WTC11 (cell line): ENCODE data around the gene ABCD3. TPM values are rescaled to one million over a fixed set of nuclear protein-coding genes. Genes with fewer than 3 reads are reported as not detected.

Source experiments
- ATAC-seq: fragments of 200-7000 bp; cut with Tn5 transposase; 2 replicates; pipeline ENCODE4 v1.10.0; 2021; ENCODE audit warnings: mild to moderate bottlenecking, moderate library complexity
- CTCF ChIA-PET: fragments of 300-600 bp; sonication (Branson Sonifier 250); formaldehyde crosslinking; loops from one replicate; lab custom pipeline; 2021; ENCODE audit warnings: antibody characterized with exemption; lab: Charles Lee
- POLR2A ChIA-PET: fragments of 350-600 bp; sonication (Branson Sonifier 250); formaldehyde crosslinking; loops from one replicate; lab custom pipeline; 2021; ENCODE audit warnings: antibody characterized with exemption; lab: Charles Lee
- DNase-seq: peaks from one replicate; pipeline ENCODE4 v3.0.0; 2021; ENCODE audit warnings: low spot score
- H3K27ac Mint-ChIP-seq: 2 replicates; pipeline ENCODE4 v1.8.0; 2021; ENCODE audit warnings: mixed read lengths
- H3K27me3 Mint-ChIP-seq: 2 replicates; pipeline ENCODE4 v1.8.0; 2021; ENCODE audit warnings: low read depth, mild to moderate bottlenecking, moderate library complexity, mixed read lengths
- H3K36me3 Mint-ChIP-seq: 2 replicates; pipeline ENCODE4 v1.8.0; 2021; ENCODE audit warnings: mixed read lengths
- H3K4me1 Mint-ChIP-seq: 2 replicates; pipeline ENCODE4 v1.8.0; 2022; ENCODE audit warnings: mixed read lengths
- H3K4me3 Mint-ChIP-seq: 2 replicates; pipeline ENCODE4 v1.8.0; 2021; ENCODE audit warnings: mild to moderate bottlenecking, moderate library complexity, mixed read lengths
- H3K9me3 Mint-ChIP-seq: 2 replicates; pipeline ENCODE4 v1.8.0; 2021; ENCODE audit warnings: mixed read lengths
- ARID4B ChIP-seq: sonication (generic); formaldehyde crosslinking; IDR thresholded peaks from 2 replicates; pipeline ENCODE4 v1.8.0; 2023; ENCODE audit warnings: missing genetic modification reagents, mild to moderate bottlenecking, borderline replicate concordance
- ATF1 ChIP-seq: sonication (generic); formaldehyde crosslinking; IDR thresholded peaks from 2 replicates; pipeline ENCODE4 v1.8.1; 2023; ENCODE audit warnings: mild to moderate bottlenecking, moderate library complexity, missing genetic modification reagents
- ATF6 ChIP-seq: sonication (generic); formaldehyde crosslinking; IDR thresholded peaks from 2 replicates; pipeline ENCODE4 v1.8.1; 2023; ENCODE audit warnings: mild to moderate bottlenecking, missing genetic modification reagents
- E2F1 ChIP-seq: sonication (generic); formaldehyde crosslinking; IDR thresholded peaks from 2 replicates; pipeline ENCODE4 v1.8.0; 2022; ENCODE audit warnings: mild to moderate bottlenecking, missing genetic modification reagents
- E2F4 ChIP-seq: sonication (generic); formaldehyde crosslinking; IDR thresholded peaks from 2 replicates; pipeline ENCODE4 v1.8.1; 2022; ENCODE audit warnings: low read depth, mild to moderate bottlenecking, moderate library complexity, missing genetic modification reagents, borderline replicate concordance
- EMX1 ChIP-seq: fragments of 250-450 bp; sonication (Bioruptor Pico); IDR thresholded peaks from 2 replicates; pipeline ENCODE4 v1.8.0; 2021; ENCODE audit warnings: mild to moderate bottlenecking
- ESRRA ChIP-seq: sonication (generic); formaldehyde crosslinking; IDR thresholded peaks from 2 replicates; pipeline ENCODE4 v1.8.1; 2022; ENCODE audit warnings: mild to moderate bottlenecking, missing genetic modification reagents, borderline replicate concordance
- ETV6 ChIP-seq: sonication (generic); formaldehyde crosslinking; IDR thresholded peaks from 2 replicates; pipeline ENCODE4 v1.8.1; 2022; ENCODE audit warnings: mild to moderate bottlenecking, missing genetic modification reagents
- GTF2I ChIP-seq: fragments of 250-450 bp; sonication (Bioruptor Pico); conservative IDR thresholded peaks from 2 replicates; pipeline ENCODE4 v1.4.0; 2021; ENCODE audit warnings: mild to moderate bottlenecking
- MXD4 ChIP-seq: fragments of 250-450 bp; sonication (Bioruptor Pico); IDR thresholded peaks from 2 replicates; pipeline ENCODE4 v1.8.0; 2021; ENCODE audit warnings: mild to moderate bottlenecking, moderate library complexity, borderline replicate concordance
- SMAD3 ChIP-seq: sonication (generic); formaldehyde crosslinking; IDR thresholded peaks from 2 replicates; pipeline ENCODE4 v1.8.0; 2022; ENCODE audit warnings: missing genetic modification reagents, mild to moderate bottlenecking, borderline replicate concordance
- SMAD4 ChIP-seq: sonication (generic); formaldehyde crosslinking; IDR thresholded peaks from 2 replicates; pipeline ENCODE4 v1.8.0; 2022; ENCODE audit warnings: mild to moderate bottlenecking, missing genetic modification reagents
- SOX15 ChIP-seq: fragments of 250-450 bp; sonication (Bioruptor Pico); IDR thresholded peaks from 2 replicates; pipeline ENCODE4 v1.9.0; 2021; ENCODE audit warnings: mild to moderate bottlenecking
- SP1 ChIP-seq: sonication (generic); formaldehyde crosslinking; conservative IDR thresholded peaks from 2 replicates; pipeline ENCODE4 v1.8.1; 2022; ENCODE audit warnings: missing genetic modification reagents
- ZNF121 ChIP-seq: sonication (generic); formaldehyde crosslinking; IDR thresholded peaks from 2 replicates; pipeline ENCODE4 v1.8.0; 2023; ENCODE audit warnings: missing genetic modification reagents
- ZNF317 ChIP-seq: sonication (generic); formaldehyde crosslinking; IDR thresholded peaks from 2 replicates; pipeline ENCODE4 v1.8.1; 2023; ENCODE audit warnings: low read depth, mild to moderate bottlenecking, moderate library complexity, missing genetic modification reagents, borderline replicate concordance
- ZNF396 ChIP-seq: fragments of 250-450 bp; sonication (Bioruptor Pico); IDR thresholded peaks from 2 replicates; pipeline ENCODE4 v1.8.0; 2021; ENCODE audit warnings: mild to moderate bottlenecking, moderate library complexity, borderline replicate concordance
- total RNA-seq: library from RNA; stranded (reverse); gene quantifications from 3 replicates; pipeline ENCODE4 v1.2.3, GENCODE V29; 2021
- TF ChIP-seq, protein P1 (sequence below): fragments of 250-450 bp; sonication (Bioruptor Pico); IDR thresholded peaks from 2 replicates; pipeline ENCODE4 v1.9.0; 2021; ENCODE audit warnings: mild to moderate bottlenecking, borderline replicate concordance
- TF ChIP-seq, protein P2 (sequence below): sonication (generic); formaldehyde crosslinking; IDR thresholded peaks from 2 replicates; pipeline ENCODE4 v1.8.1; 2022; ENCODE audit warnings: mild to moderate bottlenecking, moderate library complexity, missing genetic modification reagents
- TF ChIP-seq, protein P3 (sequence below): sonication (generic); formaldehyde crosslinking; IDR thresholded peaks from 2 replicates; pipeline ENCODE4 v1.8.1; 2022; ENCODE audit warnings: mild to moderate bottlenecking, missing genetic modification reagents, moderate library complexity, borderline replicate concordance

Gene ABCD3
- total RNA-seq, 1 experiment from 2014 or later: 27.2 TPM

DNA sequence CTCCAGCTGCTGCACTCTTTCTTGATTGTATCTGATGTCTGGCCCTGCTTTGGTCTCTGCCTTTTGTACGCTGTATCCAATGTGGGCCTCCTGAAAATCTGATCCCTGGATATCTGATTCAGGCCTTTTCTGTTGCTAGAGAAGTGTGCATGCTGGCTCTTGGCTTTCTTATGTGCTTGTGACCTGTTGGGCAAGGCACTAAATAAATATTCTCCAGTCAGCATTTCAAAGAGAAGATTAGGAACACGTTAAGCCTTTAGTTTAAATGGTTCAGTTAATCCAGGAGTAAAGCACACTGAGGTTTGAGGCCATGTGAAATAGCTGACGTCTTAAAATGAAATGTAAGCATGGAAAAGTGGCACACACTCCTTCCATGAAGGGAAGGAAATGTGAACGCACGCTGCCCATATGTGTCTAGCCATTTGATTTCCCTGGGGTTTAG is 132.6 kb downstream of the ABCD3 start:
- CTCF ChIA-PET: interaction anchor here (2.3 kb wide), 1 partner anchor 8 kb away, joined by 6 read pairs; the partner anchor contains the start of gene F3
- TF ChIP-seq ZNF396 (CRISPR knock-in tag): no peak
- no peak for TF ChIP-seq SMAD3 (CRISPR knock-in tag)
- no peak for TF ChIP-seq E2F4
- TF ChIP-seq, protein P1, sequence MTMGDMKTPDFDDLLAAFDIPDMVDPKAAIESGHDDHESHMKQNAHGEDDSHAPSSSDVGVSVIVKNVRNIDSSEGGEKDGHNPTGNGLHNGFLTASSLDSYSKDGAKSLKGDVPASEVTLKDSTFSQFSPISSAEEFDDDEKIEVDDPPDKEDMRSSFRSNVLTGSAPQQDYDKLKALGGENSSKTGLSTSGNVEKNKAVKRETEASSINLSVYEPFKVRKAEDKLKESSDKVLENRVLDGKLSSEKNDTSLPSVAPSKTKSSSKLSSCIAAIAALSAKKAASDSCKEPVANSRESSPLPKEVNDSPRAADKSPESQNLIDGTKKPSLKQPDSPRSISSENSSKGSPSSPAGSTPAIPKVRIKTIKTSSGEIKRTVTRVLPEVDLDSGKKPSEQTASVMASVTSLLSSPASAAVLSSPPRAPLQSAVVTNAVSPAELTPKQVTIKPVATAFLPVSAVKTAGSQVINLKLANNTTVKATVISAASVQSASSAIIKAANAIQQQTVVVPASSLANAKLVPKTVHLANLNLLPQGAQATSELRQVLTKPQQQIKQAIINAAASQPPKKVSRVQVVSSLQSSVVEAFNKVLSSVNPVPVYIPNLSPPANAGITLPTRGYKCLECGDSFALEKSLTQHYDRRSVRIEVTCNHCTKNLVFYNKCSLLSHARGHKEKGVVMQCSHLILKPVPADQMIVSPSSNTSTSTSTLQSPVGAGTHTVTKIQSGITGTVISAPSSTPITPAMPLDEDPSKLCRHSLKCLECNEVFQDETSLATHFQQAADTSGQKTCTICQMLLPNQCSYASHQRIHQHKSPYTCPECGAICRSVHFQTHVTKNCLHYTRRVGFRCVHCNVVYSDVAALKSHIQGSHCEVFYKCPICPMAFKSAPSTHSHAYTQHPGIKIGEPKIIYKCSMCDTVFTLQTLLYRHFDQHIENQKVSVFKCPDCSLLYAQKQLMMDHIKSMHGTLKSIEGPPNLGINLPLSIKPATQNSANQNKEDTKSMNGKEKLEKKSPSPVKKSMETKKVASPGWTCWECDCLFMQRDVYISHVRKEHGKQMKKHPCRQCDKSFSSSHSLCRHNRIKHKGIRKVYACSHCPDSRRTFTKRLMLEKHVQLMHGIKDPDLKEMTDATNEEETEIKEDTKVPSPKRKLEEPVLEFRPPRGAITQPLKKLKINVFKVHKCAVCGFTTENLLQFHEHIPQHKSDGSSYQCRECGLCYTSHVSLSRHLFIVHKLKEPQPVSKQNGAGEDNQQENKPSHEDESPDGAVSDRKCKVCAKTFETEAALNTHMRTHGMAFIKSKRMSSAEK (CRISPR knock-in tag): no peak
- TF ChIP-seq ZNF317 (CRISPR knock-in tag): no peak
- Mint-ChIP-seq H3K27ac (no peak overlapping the region), H3K9me3 (peaks cover 9% of the 10 kb centered on the region; the same call in 1 of the 2 replicates), H3K4me3 (no peak overlapping the region), H3K27me3 (no peaks in the 10 kb centered on the region), H3K4me1 (peaks cover 49% of the 10 kb centered on the region), H3K36me3 (no peaks in the 10 kb centered on the region)
- DNase-seq (no peak), ATAC-seq (no peak)
- POLR2A ChIA-PET: no interaction called here

DNA sequence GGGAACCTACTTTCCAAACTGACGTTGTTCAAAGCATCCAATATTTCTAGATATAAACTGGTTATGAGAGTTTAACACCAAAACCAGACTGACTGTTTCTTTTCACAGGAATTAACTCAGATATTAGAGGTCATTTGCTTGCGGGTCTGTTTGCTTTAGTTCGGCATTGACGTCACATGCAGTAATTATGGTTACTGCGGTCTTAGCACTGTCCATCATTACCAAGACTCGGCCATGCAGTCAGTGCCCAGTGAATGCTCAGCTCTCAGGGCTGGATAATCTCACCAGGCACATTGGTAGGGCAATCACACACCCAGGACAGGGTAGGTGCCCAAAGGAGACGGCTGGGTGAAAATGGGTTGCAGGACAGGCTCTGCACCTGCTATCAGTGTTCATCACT is 133.3 kb downstream of the ABCD3 start:
- CTCF ChIA-PET: interaction anchor here (2.3 kb wide), 1 partner anchor 9 kb away, joined by 6 read pairs; the partner anchor contains the start of gene F3
- no peak for TF ChIP-seq ETV6
- TF ChIP-seq, protein P2, sequence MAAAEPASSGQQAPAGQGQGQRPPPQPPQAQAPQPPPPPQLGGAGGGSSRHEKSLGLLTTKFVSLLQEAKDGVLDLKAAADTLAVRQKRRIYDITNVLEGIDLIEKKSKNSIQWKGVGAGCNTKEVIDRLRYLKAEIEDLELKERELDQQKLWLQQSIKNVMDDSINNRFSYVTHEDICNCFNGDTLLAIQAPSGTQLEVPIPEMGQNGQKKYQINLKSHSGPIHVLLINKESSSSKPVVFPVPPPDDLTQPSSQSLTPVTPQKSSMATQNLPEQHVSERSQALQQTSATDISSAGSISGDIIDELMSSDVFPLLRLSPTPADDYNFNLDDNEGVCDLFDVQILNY: no peak
- TF ChIP-seq SOX15 (CRISPR knock-in tag): no peak
- no peak for TF ChIP-seq ESRRA (CRISPR knock-in tag)
- TF ChIP-seq, protein P3, sequence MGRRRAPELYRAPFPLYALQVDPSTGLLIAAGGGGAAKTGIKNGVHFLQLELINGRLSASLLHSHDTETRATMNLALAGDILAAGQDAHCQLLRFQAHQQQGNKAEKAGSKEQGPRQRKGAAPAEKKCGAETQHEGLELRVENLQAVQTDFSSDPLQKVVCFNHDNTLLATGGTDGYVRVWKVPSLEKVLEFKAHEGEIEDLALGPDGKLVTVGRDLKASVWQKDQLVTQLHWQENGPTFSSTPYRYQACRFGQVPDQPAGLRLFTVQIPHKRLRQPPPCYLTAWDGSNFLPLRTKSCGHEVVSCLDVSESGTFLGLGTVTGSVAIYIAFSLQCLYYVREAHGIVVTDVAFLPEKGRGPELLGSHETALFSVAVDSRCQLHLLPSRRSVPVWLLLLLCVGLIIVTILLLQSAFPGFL (CRISPR knock-in tag): no peak
- no peak for TF ChIP-seq SP1 (CRISPR knock-in tag)
- no peak for TF ChIP-seq SMAD4 (CRISPR knock-in tag)
- TF ChIP-seq GTF2I: no peak
- TF ChIP-seq EMX1 (CRISPR knock-in tag): no peak
- no peak for TF ChIP-seq MXD4
- no peak for TF ChIP-seq ZNF121 (CRISPR knock-in tag)
- no peak for TF ChIP-seq ARID4B (CRISPR knock-in tag)
- no peak for TF ChIP-seq SMAD3 (CRISPR knock-in tag)
- no peak for TF ChIP-seq ATF6
- TF ChIP-seq ATF1 (CRISPR knock-in tag): no peak
- TF ChIP-seq E2F1 (CRISPR knock-in tag): no peak

More for the DNA sequence above, 133.3 kb downstream of the ABCD3 start:
- no peak overlapping the region for H3K4me3 Mint-ChIP-seq
- DNase-seq: no peak
- H3K9me3 Mint-ChIP-seq: peaks cover 9% of the 10 kb centered on the region; the same call in 1 of the 2 replicates
- POLR2A ChIA-PET: no interaction called here
- H3K36me3 Mint-ChIP-seq: no peaks in the 10 kb centered on the region
- no peaks in the 10 kb centered on the region for H3K27me3 Mint-ChIP-seq
- no peak for ATAC-seq
- peaks cover 49% of the 10 kb centered on the region for H3K4me1 Mint-ChIP-seq
- no peak overlapping the region for H3K27ac Mint-ChIP-seq
